GM12874 (cell line): ENCODE measurements around the gene SRGAP1.

Experiments used
- TF ChIP-seq, protein P1 (sequence below): IDR thresholded peaks from 2 replicates; pipeline ENCODE4 v1.5.1; 2011; ENCODE audit warnings: low read depth, mild to moderate bottlenecking, control low read depth, low read length, moderate library complexity; ENCODE audit not compliant: insufficient read depth

SRGAP1 gene

DNA sequence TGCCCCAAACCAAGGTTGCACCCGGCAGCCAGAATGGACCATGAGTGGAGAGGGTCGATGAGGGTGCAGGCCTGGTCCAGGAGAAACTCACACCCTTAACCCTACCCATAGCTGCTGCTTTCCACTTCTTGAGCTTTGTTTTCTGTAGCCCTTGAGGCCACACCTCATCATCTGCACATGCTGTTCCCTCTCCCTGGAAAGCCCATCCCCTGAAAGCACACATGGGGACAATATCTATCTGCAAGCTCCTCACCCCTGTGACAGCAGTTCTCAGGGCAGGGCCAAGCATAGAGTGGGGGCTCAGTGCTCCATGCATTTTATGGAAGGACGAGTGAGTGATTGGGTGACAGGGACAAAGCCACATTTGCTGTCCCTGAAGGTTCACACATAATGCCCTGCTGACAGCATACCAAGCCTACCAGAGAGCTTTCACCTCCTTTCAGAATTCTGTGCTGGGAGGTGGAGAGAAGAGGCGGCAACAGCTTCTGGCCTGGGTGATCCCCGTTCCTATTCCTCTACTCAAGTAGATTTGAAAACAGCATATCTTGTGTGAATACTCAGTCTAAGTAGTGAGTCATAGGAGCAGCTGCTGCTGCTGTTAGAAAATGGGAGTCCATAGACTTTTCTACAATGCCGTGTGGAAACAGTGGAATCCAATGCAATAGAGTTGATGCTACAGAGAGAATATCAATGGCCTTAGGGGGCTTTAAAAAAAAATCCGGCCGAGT is 44.6 kb downstream of the SRGAP1 start:
- TF ChIP-seq, protein P1, sequence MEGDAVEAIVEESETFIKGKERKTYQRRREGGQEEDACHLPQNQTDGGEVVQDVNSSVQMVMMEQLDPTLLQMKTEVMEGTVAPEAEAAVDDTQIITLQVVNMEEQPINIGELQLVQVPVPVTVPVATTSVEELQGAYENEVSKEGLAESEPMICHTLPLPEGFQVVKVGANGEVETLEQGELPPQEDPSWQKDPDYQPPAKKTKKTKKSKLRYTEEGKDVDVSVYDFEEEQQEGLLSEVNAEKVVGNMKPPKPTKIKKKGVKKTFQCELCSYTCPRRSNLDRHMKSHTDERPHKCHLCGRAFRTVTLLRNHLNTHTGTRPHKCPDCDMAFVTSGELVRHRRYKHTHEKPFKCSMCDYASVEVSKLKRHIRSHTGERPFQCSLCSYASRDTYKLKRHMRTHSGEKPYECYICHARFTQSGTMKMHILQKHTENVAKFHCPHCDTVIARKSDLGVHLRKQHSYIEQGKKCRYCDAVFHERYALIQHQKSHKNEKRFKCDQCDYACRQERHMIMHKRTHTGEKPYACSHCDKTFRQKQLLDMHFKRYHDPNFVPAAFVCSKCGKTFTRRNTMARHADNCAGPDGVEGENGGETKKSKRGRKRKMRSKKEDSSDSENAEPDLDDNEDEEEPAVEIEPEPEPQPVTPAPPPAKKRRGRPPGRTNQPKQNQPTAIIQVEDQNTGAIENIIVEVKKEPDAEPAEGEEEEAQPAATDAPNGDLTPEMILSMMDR: no peak

DNA sequence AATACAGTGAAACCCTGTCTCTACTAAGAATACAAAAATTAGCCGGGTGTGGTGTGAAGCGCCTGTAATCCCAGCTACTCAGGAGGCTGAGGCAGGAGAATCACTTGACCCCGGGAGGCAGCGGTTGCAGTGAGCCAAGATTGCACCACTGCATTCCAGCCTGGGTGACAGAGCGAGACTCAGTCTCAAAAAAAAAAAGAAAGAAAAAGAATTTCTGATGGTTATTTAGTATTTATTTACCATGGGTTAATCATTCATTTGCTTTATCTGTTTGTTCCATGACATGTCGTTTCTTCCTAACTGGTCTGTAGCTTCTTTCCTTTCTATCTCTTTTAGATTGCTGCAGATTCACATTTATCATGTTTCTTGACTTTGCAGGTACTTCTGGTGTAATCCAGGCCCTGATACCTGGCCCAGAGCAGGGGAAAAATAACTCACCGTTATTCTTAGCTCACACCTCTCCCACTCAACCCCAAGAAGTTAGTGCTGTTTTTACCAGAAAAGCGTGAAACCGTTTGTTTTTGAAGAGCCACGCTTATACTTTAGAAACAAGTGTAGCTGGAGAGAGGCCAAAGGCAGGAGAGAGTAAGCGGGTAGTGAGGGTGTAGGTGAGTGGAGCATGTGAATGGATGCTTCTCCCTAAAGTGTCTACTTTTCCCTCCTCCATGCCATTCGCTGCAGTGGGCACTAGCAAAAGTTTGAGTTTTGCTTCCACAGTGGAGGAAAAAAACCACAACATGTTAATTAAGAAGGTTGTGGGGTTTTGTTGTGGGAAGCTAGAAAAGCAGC is 45.4 kb downstream of the SRGAP1 start:
- TF ChIP-seq, protein P1: no peak

DNA sequence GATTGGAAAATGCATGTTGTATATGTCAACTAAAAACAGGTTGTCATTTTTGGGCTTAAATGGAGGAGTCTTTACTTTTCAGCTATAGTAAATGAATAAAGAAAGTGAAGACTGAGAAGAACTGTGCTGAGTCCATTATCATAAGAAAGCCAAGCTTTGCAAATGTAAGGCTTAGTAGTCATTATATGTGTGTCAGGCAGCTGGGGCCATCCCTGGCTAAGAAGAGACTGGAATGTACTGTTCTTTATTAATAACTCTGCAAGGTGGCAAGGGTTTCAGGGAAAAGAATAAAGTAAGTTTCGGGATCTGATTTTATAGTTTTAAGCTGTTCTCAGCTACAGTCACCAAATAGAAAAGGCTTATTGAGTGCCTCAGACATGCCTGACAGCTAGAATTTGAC is 48.7 kb downstream of the SRGAP1 start:
- TF ChIP-seq, protein P1: no peak

DNA sequence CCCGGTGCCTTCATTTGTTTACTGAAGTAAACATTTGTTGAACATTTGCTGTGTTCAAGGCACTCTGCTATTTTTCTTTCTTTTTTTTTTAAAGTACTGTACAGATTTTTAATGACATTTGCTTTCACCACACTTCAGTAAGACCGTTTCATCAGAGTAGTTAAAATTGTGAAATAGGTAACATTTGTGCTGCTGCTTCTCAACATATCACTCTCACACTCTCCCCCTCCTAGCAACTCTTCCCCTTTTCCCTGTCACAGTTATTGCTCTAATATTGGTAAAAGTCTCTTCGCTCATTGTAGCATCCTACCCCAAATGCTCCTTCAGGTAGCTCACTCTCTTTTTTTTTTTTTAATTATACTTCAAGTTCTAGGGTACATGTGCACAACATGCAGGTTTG is 49.6 kb downstream of the SRGAP1 start:
- TF ChIP-seq, protein P1: no peak

DNA sequence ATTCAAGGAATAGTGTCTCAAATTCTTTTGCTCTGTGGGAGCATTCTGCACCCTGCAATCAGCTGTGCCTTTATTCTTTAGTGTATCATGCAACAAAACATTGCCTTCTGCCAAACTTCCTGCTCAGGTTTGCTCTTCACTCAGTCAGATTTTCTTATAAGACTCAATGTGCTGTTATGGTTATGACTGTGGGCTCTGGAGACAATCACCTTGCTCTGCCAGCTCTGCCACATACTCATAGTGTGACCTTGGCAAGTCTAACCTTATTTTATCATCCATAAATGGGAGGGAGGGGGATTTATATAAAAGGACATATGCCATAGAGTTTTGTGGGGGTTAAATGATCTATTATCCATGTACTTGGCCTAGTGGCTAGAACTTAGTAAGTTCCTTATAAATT is 51.3 kb downstream of the SRGAP1 start:
- TF ChIP-seq, protein P1: no peak

DNA sequence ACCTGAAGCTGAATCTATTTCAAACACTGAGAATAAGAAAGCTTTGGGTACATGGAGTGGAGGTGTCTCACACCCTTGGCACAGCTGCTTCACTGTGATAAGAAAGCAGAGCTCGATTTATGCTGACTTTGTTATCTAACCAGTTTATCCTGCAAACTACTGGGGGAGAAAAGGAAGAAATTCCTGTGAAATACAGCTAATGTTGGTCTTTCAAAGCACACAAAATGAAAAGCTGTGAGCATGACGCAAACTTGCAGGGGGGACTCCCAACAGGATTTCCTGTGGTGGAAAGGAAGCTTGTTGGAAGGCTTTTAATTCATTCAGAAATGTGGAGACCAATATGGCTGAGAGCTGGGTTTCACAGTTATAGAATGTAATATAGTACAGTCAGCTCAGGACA is 53.4 kb downstream of the SRGAP1 start:
- TF ChIP-seq, protein P1: no peak

DNA sequence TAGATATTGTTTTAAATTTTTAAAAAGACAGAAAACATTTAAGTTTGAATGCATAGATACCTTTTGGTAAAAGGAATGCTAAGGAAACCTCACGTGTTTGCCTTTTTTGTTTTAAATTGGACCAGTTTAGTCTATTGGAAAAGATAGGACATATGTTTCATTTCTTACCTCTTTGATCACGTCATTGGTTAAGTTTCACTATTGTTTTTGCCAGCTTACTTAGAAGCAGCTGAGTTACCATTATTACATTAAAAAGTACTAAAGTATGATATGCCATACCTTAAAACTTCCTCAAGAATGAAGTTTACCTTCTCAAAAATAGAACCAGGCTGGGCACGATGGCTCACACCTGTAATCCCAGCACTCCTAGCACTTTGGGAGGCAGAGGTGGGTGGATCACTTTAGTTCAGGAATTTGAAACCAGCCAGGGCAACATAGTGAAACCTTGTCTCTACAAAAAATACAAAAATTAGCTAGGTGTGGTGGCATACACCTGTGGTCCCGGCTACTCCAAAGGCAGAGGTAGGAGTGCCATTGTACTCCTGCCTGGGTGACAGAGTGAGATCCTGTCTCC is 54.4 kb downstream of the SRGAP1 start:
- TF ChIP-seq, protein P1: no peak
